Hepatocyte (in vitro differentiated cells): ENCODE measurements around the gene MAD1L1. TPM values are rescaled to one million over a fixed set of nuclear protein-coding genes. Genes with fewer than 3 reads are reported as not detected.

ENCODE experiments used
- DNase-seq: peaks from one replicate; pipeline ENCODE4 v3.0.0-alpha.2; 2016; ENCODE audit warnings: low spot score
- H2AFZ ChIP-seq: fragments of 200-600 bp; sonication (generic); 2 replicates; pipeline ENCODE4 v1.6.0; 2016; ENCODE audit warnings: antibody characterized with exemption, mild to moderate bottlenecking
- H3K27ac ChIP-seq: fragments of 200-600 bp; sonication (generic); 2 replicates; pipeline ENCODE4 v1.5.1; 2016; ENCODE audit warnings: mild to moderate bottlenecking
- H3K27me3 ChIP-seq: fragments of 200-600 bp; sonication (generic); 2 replicates; pipeline ENCODE4 v1.6.1; 2016
- H3K36me3 ChIP-seq: fragments of 200-600 bp; sonication (generic); replicated peaks from 2 replicates; pipeline ENCODE4 v1.5.1; 2016; ENCODE audit warnings: low read depth; ENCODE audit not compliant: insufficient read depth
- H3K4me1 ChIP-seq: fragments of 200-600 bp; sonication (generic); 2 replicates; pipeline ENCODE4 v1.5.1; 2016; ENCODE audit warnings: mild to moderate bottlenecking, moderate library complexity; ENCODE audit not compliant: insufficient read depth
- H3K4me2 ChIP-seq: fragments of 200-600 bp; sonication (generic); 2 replicates; pipeline ENCODE4 v1.6.0; 2016
- H3K4me3 ChIP-seq: fragments of 200-600 bp; sonication (generic); 2 replicates; pipeline ENCODE4 v1.5.1; 2016; ENCODE audit warnings: mild to moderate bottlenecking
- H3K79me2 ChIP-seq: fragments of 200-600 bp; sonication (generic); 2 replicates; pipeline ENCODE4 v1.6.0; 2017; ENCODE audit warnings: mild to moderate bottlenecking
- H3K9me2 ChIP-seq: fragments of 200-600 bp; sonication (generic); replicated peaks from 2 replicates; pipeline ENCODE4 v1.6.0; 2017; ENCODE audit warnings: mild to moderate bottlenecking; ENCODE audit not compliant: insufficient read depth
- H3K9me3 ChIP-seq: fragments of 200-600 bp; sonication (generic); 2 replicates; pipeline ENCODE4 v1.5.1; 2016; ENCODE audit warnings: low read depth, mild to moderate bottlenecking
- H4K20me1 ChIP-seq: fragments of 200-600 bp; sonication (generic); 2 replicates; pipeline ENCODE4 v1.6.0; 2016; ENCODE audit warnings: mild to moderate bottlenecking; ENCODE audit not compliant: insufficient read depth, poor library complexity, severe bottlenecking
- EZH2 ChIP-seq: fragments of 200-600 bp; sonication (generic); IDR thresholded peaks from 2 replicates; pipeline ENCODE4 v1.6.1; 2016; ENCODE audit warnings: antibody characterized with exemption, mild to moderate bottlenecking, borderline replicate concordance
- EZH2phosphoT487 ChIP-seq: fragments of 200-600 bp; sonication (generic); IDR thresholded peaks from one replicate; pipeline ENCODE4 v1.6.1; 2018; ENCODE audit warnings: antibody characterized with exemption, mild to moderate bottlenecking, low read depth, moderate library complexity; ENCODE audit not compliant: unreplicated experiment, severe bottlenecking
- WGBS: methylation state at CpG from one replicate; pipeline ENCODE4 v1.1.6; 2016; ENCODE audit warnings: low lambda C conversion rate; ENCODE audit errors: missing lambda C conversion rate; 5-methylcytosine and 5-hydroxymethylcytosine counted together
- polyA plus RNA-seq: library from polyadenylated mRNA; unstranded; fragments of >200 nt; fragmentation: Nextera tagmentation; extraction: Ambion mirVana; gene quantifications from 2 replicates; pipeline ENCODE4 v1.2.1, GENCODE V29; 2016
- total RNA-seq: library from RNA; depleted of rRNA; stranded (reverse); fragments of >200 nt; gene quantifications from 2 replicates; pipeline ENCODE4 v1.2.3, GENCODE V29; 2014
- TF ChIP-seq, protein P1 (sequence below): fragments of 200-600 bp; sonication (generic); IDR thresholded peaks from 2 replicates; pipeline ENCODE4 v1.5.1; 2016; ENCODE audit warnings: antibody characterized with exemption, mild to moderate bottlenecking; ENCODE audit not compliant: poor library complexity

Gene MAD1L1
- total and polyA plus RNA-seq, 2 experiments from 2014 or later: 30.7 to 31.0 TPM

DNA sequence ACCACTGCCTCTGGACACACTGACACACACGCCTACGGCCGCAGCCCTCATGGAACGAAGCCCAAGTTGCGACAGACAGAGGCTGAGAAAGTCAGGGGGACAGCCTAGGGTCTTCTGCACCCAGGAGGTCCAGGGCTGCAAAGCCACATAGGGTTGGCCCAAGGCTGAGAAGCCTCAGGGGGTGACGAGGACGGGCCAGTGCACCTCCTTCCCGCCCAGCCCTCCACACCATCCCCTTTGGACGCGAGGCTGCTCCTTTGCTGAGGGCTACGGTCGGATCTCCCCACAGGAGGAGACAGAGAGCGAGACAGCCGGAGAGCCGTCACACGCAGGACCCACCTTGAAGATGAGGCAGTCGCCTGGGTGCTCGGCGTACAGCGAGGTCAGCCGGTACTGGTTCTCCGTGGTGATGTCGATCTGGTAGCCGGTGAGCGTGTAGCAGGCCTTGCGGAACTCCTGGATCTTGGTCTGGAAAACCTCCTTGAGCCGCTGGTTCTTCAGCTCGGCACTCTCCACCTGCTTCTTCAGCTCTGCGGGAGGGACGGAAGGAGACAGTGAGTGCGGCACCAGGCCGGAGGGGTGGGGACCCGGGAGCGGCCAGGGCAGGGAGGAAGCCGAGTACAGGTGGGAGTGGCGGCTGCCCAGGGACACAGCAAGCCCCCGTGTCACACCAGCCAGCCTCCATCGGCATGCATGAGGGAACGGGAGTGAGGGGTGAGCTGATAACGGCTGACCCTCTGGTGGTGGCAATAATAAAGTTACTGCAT lies 334.7 kb downstream of the MAD1L1 start:
- no peaks in the 10 kb centered on the region for H3K9me2 ChIP-seq
- WGBS: 93% methylated on average over 40 of the region's 40 CpGs
- H3K27ac ChIP-seq: no peak overlapping the region
- no peaks in the 10 kb centered on the region for H4K20me1 ChIP-seq
- TF ChIP-seq, protein P1, sequence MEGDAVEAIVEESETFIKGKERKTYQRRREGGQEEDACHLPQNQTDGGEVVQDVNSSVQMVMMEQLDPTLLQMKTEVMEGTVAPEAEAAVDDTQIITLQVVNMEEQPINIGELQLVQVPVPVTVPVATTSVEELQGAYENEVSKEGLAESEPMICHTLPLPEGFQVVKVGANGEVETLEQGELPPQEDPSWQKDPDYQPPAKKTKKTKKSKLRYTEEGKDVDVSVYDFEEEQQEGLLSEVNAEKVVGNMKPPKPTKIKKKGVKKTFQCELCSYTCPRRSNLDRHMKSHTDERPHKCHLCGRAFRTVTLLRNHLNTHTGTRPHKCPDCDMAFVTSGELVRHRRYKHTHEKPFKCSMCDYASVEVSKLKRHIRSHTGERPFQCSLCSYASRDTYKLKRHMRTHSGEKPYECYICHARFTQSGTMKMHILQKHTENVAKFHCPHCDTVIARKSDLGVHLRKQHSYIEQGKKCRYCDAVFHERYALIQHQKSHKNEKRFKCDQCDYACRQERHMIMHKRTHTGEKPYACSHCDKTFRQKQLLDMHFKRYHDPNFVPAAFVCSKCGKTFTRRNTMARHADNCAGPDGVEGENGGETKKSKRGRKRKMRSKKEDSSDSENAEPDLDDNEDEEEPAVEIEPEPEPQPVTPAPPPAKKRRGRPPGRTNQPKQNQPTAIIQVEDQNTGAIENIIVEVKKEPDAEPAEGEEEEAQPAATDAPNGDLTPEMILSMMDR: no peak
- TF ChIP-seq EZH2: no peak
- TF ChIP-seq EZH2phosphoT487: no peak
- H3K4me1 ChIP-seq: no peaks in the 10 kb centered on the region
- H3K9me3 ChIP-seq: no peaks in the 10 kb centered on the region
- no peaks in the 10 kb centered on the region for H3K27me3 ChIP-seq
- H3K4me3 ChIP-seq: no peak overlapping the region
- no peak overlapping the region for H3K4me2 ChIP-seq
- no peaks in the 10 kb centered on the region for H3K79me2 ChIP-seq
- H3K36me3 ChIP-seq: no peaks in the 10 kb centered on the region
- no peak for DNase-seq
- no peak overlapping the region for H2AFZ ChIP-seq

DNA sequence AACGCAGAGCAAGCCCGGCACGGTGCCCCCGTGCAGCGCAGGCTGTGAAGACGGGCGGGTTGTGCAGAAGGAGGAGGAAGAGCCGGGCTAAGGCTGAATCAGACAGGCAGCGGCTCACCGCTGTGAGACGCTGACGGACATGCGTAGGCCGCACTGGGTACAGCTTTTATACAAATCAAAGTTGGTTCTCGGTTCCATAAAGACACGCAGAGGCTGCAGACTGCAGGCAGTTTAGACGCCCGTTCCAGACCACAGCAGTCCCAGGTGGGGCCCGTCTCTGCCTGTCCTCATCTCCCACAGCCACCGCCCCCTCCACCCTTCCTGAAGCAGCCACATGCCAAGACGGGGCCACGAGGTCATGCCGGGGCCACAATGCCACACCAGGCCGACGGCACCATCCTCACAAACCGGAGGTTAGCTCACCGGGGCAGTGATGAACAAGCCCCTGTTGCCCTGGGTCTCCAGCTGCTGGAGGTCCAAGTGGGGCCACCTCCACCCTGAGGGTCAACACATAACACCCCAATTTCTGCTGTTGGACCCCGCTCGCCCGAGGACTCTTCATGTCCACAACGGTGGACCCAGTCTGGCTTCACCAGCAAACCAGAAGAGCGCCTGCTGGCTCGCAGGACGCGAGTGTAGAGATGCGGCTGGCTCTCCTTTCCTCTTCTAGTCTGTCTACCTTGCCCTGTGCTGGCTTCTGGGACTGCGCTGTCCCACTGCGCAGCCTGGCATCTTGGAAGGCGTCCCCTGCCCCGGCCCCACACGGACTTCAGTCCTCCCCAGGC lies 335.5 kb downstream of the MAD1L1 start:
- H2AFZ ChIP-seq: no peak overlapping the region
- H4K20me1 ChIP-seq: no peaks in the 10 kb centered on the region
- no peak for DNase-seq
- no peaks in the 10 kb centered on the region for H3K36me3 ChIP-seq
- H3K4me3 ChIP-seq: no peak overlapping the region
- no peak overlapping the region for H3K27ac ChIP-seq
- WGBS: 94% methylated on average over 41 of the region's 41 CpGs
- TF ChIP-seq, protein P1: no peak
- TF ChIP-seq EZH2 (no peak), EZH2phosphoT487 (no peak)
- no peaks in the 10 kb centered on the region for H3K9me3 ChIP-seq
- no peaks in the 10 kb centered on the region for H3K4me1 ChIP-seq
- H3K4me2 ChIP-seq: no peak overlapping the region
- H3K79me2 ChIP-seq: no peaks in the 10 kb centered on the region
- no peaks in the 10 kb centered on the region for H3K9me2 ChIP-seq
- no peaks in the 10 kb centered on the region for H3K27me3 ChIP-seq

DNA sequence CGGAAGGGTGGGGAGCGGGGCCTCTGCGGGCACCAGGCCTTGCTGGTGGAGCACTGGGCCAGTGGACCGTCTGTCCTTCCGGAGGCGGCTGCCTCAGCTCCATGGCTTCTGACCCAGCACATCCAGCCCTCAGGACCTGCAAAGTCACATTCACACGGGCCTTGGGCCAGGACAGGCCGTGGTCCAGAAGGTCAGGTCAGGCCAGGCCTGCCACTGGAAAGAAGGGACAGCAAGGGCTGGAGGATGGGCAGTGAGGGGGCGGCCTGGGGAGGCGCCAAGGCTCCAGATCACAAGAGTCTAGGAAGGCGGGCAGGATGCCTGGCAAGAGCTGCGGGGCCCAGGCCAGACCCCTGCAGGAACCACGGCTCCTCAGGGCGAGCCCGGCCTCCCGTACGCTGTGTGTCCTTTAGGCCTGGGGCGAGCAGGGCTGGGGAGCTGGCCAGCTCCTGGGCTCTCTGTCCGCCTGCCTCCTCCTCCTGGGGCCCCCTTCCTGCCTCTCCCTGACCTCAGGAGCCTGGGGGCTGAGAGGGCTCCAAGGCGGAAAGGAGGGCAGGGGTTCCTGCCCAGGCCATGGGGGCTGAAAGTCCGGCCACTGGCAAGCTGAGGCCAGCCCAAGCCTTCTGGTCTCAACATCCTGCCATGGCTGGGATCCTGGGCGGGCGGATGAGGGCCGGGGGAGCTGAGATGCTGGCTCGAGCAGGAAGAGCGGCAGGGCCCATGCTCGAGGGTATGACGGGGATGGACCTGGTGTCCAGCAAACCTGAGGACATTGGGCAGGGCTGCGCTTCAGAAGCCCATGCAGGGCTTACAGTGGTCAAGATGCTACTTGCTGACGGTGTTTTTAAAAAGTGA lies 336.9 kb downstream of the MAD1L1 start:
- Histone ChIP-seq H3K79me2 (no peaks in the 10 kb centered on the region), H3K4me3 (no peak overlapping the region), H2AFZ (no peak overlapping the region), H3K27me3 (no peaks in the 10 kb centered on the region), H3K36me3 (no peaks in the 10 kb centered on the region), H3K27ac (no peak overlapping the region), H3K9me2 (no peaks in the 10 kb centered on the region), H4K20me1 (no peaks in the 10 kb centered on the region), H3K4me2 (no peak overlapping the region), H3K4me1 (no peaks in the 10 kb centered on the region), H3K9me3 (no peaks in the 10 kb centered on the region)
- TF ChIP-seq, protein P1: no peak
- TF ChIP-seq EZH2phosphoT487: no peak
- 97% methylated on average over 27 of the region's 30 CpGs for WGBS
- DNase-seq: no peak
